ENCODE data around the gene VARS1.
"Not testable (repeated sequence)": the region's sequence is repeated elsewhere in the genome, so short reads cannot be mapped to it uniquely, and the experiment has no call there.

- TF ChIP-seq, protein P1, sequence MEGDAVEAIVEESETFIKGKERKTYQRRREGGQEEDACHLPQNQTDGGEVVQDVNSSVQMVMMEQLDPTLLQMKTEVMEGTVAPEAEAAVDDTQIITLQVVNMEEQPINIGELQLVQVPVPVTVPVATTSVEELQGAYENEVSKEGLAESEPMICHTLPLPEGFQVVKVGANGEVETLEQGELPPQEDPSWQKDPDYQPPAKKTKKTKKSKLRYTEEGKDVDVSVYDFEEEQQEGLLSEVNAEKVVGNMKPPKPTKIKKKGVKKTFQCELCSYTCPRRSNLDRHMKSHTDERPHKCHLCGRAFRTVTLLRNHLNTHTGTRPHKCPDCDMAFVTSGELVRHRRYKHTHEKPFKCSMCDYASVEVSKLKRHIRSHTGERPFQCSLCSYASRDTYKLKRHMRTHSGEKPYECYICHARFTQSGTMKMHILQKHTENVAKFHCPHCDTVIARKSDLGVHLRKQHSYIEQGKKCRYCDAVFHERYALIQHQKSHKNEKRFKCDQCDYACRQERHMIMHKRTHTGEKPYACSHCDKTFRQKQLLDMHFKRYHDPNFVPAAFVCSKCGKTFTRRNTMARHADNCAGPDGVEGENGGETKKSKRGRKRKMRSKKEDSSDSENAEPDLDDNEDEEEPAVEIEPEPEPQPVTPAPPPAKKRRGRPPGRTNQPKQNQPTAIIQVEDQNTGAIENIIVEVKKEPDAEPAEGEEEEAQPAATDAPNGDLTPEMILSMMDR (IDR thresholded peaks at IDR 0.05; ENCODE audit: low read depth, low read length) = not testable (repeated sequence)
- not testable (repeated sequence) for TF ChIP-seq EZH2phosphoT487 (IDR thresholded peaks at IDR 0.05; ENCODE audit: low read depth)
Measured at GRCh38 chr6:31793927-31794245, 1.7 kb downstream of the VARS1 start.
